Hindlimb muscle (tissue), 1 donor: ENCODE data around the gene CCDC134. TPM values are rescaled to one million over a fixed set of nuclear protein-coding genes. Genes with fewer than 3 reads are reported as not detected.
"Not testable (repeated sequence)": the region's sequence is repeated elsewhere in the genome, so short reads cannot be mapped to it uniquely, and the experiment has no call there.

Source experiments
- DNase-seq: peaks from one replicate; pipeline ENCODE4 v3.0.0-alpha.2; 2013
- polyA plus RNA-seq: library from polyadenylated mRNA; unstranded; fragments of 120-200 nt; gene quantifications from one replicate; pipeline ENCODE4 v1.2.1, GENCODE V29; 2013; ENCODE audit not compliant: insufficient read length

CCDC134 gene
- polyA plus RNA-seq, 1 donor = 10.2 TPM

DNA sequence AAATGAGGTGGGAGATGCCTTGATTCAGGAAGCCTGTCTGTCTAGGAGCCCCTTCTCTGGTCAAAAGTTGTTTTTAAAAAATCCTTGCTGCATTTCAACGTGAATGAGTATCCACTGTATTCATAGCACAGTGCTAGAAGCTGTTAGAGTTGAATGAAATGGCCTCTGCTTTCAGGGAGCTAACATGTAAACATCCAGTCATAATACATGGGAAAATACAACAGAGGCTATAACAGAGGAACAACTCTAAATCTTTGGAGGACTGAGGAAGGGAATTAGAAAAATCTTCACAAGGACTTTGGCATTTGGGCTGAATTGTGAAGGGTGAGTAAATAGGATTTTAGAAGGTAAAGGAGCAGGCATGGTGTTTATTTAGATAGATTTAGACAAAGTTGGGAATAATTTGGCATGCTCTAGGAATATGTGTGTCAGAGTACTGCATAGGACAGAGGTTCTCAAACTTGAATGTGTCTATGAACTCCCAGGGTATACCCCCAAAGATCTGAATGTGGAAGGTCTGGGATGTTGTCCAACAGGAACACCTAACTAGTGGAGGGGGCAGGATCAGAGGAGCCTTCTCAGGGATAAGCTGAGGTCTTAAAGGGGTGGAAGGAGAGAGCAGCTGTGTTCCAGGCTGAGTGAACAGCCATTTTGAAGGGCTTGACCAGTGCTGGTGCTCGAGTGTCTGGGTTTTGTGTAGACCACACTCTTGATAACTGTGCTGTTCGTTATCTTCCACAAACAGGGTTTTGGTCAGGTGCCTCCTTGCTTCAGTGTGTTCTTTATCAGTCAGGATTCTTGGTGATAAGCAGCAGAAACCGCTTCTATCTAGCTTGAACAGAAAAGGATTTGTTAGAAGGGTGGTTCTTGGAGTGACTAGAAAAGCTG is 45.1 kb downstream of the CCDC134 start:
- no peak for DNase-seq

DNA sequence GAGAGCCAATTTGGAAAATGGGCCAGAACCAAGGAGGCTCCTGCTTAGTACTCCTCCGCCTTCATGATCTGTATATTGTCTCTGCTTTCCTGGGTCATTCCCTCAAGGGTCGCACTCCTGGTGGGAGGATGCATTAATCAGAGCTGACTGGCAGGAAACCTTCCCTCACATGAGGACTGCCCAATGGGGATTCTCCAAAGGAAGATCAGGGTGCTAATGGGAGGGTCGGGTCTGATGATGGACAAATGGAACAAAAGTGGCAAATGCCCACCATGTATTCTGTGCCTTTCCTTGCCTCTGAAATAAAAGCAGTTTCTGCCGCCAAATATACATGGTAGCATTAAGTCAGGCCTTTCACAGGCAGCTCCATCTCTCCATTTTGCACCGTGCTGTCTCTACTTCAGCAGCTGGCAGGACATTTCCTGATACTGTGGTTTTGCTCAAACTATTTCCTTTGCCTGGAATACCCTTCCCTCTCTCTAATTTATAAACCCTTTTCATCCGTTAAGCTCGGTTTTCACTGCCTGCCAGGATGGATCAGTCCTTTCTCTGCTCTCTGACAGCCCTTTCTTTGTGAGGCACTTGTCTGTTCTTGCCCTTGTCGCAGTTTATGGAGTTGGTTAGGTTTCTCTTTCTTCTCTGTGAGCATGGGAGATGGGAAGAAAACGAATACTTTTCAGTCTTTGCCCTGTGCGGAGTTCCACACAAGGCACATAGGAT is 45.9 kb downstream of the CCDC134 start:
- no peak for DNase-seq

DNA sequence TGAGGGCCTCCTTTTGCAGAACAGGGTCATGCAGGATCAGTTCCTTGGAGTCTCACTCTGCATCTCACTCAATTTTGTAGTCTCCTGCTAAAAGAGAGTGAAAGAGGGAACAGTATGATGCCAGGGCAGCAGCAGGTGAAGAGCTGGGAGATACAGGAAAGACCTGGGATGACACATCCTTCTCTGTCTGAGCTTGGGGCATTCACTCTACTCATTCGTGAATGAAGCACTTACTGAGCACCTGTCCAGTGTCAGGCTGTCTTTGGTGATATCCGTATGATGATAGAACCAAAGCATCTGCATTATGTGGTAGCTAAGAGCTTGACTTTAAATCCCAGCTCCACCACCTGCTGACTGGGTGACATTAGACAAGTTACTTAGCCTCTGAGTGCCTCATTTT is 46.8 kb downstream of the CCDC134 start:
- DNase-seq = no peak

- no peak for DNase-seq
Observed at GRCh38 chr22:41848468-41848867, 48.0 kb downstream of the CCDC134 start.

DNA sequence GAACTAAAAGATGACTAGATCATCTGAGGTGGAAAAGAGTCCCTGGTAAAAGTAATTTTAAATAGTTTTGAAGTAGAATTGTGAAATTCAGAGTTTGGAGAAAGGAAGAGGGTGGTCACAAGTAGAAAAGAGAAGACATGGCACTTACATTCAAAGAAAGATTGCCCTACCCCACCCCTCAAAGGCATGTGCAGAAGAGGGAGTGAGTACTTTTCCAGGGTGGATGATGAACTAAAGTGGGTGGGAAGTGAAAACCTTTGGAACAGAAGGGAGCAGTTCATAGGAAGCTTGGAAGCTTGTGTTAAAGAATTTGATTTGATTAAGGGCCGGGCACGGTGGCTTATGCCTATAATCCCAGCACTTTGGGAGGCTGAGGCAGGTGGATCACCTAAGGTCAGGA is 56.0 kb downstream of the CCDC134 start:
- no peak for DNase-seq

- DNase-seq = peak; percentile 76
Observed at GRCh38 chr22:41857155-41857859, 56.8 kb downstream of the CCDC134 start.

- no peak for DNase-seq
Observed at GRCh38 chr22:41857860-41858199, 57.4 kb downstream of the CCDC134 start.

GRCh38 chr22:41862160-41862529 is 61.7 kb downstream of the CCDC134 start:
- no peak for DNase-seq

GRCh38 chr22:41862530-41863266 is 62.2 kb downstream of the CCDC134 start:
- DNase-seq = no peak

DNA sequence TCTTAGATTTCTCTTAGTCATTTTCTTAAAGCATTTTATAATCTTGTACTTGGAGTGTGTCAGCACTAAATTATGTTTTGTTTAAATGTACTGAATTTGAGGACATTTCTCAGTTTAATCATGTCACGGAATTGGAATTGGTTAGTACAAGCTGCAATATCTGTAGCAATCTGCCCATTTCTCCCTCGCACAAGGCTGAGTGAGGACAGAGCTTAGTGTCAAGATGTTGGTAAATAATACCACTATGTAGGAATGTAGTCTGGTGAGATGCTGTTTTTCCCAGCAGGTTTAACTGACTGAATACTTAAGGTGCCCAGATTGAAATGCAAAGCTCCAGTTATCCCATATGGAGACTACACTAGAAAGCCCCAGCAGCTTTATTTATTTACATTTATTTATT is 63.0 kb downstream of the CCDC134 start:
- DNase-seq = no peak

GRCh38 chr22:41868556-41868955 is 68.1 kb downstream of the CCDC134 start:
- no peak for DNase-seq

DNA sequence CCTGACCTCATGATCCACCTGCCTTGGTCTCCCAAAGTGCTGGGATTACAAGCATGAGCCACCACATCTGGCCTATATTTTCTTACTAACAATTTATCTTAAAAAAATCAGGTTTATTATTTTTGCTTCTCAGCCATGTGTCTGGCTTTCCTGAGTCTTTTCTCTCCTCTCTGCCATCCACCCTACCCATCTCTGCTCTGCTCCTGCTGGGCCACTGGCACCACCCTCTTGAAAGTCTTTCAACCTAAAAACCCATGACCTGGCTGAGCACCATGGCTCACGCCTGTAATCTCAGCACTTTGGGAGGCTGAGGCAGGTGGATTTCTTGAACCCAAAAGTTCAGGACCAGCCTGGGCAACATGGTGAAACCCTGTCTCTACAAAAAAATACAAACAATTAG is 69.6 kb downstream of the CCDC134 start:
- not testable (repeated sequence) for DNase-seq

GRCh38 chr22:41870786-41871185 is 70.3 kb downstream of the CCDC134 start:
- DNase-seq = no peak

DNA sequence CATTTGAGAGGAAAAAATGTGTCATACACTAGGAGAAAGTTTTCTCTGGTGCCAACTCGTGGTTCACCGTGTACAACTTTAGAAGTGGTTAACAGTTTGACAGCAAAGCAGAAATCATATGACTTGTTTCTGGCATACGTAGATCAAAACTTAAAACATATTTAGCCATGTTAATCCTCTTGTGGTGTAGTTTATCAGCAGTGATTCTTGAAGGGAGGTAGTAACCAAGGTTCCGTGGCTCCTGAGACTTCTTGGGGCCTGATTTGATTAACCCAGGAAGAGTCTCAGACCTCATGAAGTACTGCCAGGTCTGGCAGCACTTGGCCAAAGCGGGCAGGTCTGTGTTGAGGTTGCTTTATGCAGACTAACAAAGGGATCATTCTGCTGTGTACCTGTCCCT is 72.9 kb downstream of the CCDC134 start:
- no peak for DNase-seq

GRCh38 chr22:41874090-41874489 is 73.6 kb downstream of the CCDC134 start:
- no peak for DNase-seq

GRCh38 chr22:41875531-41876270 is 75.2 kb downstream of the CCDC134 start:
- DNase-seq = no peak

Other genes starting within 250 kb of the CCDC134 start
- gene CSDC2, start 239.7 kb upstream of the CCDC134 start, polyA plus RNA-seq = 9.7 TPM
- 31.6 TPM for gene PMM1, start 210.8 kb upstream of the CCDC134 start, polyA plus RNA-seq
- gene DESI1, start 179.6 kb upstream of the CCDC134 start, polyA plus RNA-seq = 20.1 TPM
- 202 TPM for gene XRCC6, start 179.4 kb upstream of the CCDC134 start, polyA plus RNA-seq
- 115 TPM for gene SNU13, start 111.8 kb upstream of the CCDC134 start, polyA plus RNA-seq
- 1.1 TPM for gene MEI1, start 101.2 kb upstream of the CCDC134 start, polyA plus RNA-seq
- 83.4 TPM for gene SREBF2, start 32.4 kb downstream of the CCDC134 start, polyA plus RNA-seq
- 1.1 TPM for gene SHISA8, start 114.4 kb downstream of the CCDC134 start, polyA plus RNA-seq
- 1.5 TPM for gene TNFRSF13C, start 126.1 kb downstream of the CCDC134 start, polyA plus RNA-seq
- gene CENPM, start 146.5 kb downstream of the CCDC134 start, polyA plus RNA-seq = 5.6 TPM
- gene SEPTIN3, start 168.8 kb downstream of the CCDC134 start, polyA plus RNA-seq = 0.63 TPM
- 1.1 TPM for gene WBP2NL, start 198.1 kb downstream of the CCDC134 start, polyA plus RNA-seq